HepG2 (cell line): ENCODE results near the gene CRISPLD2. TPM values are rescaled to one million over a fixed set of nuclear protein-coding genes. Genes with fewer than 3 reads are reported as not detected.

Experiments
- ATAC-seq: fragments of 200-7000 bp; cut with Tn5 transposase; 3 replicates; pipeline ENCODE4 v1.9.1; 2020; ENCODE audit warnings: mild to moderate bottlenecking, moderate library complexity
- BruUV-seq: library from RNA; stranded (reverse); fragments of 400-500 nt; replicated peaks from 2 replicates; lab custom pipeline; 2021; lab: Mats Ljungman, UMichigan
- CTCF ChIA-PET: fragments of 300-600 bp; formaldehyde crosslinking; extraction: SDS; loops from one replicate; lab custom pipeline; 2021; ENCODE audit warnings: low total read pairs, inconsistent platforms, low intra/inter-chr PET ratio; lab: Yijun Ruan, JAX
- POLR2A ChIA-PET: fragments of 350-600 bp; sonication (Branson Sonifier 250); formaldehyde crosslinking; loops from one replicate; lab custom pipeline; 2020; ENCODE audit warnings: antibody characterized with exemption, inconsistent platforms; lab: Yijun Ruan, JAX
- DNase-seq: peaks from one replicate; pipeline ENCODE4 v3.0.0-alpha.2; 2015; ENCODE audit warnings: low spot score
- FAIRE-seq: peaks from 3 replicates; lab custom pipeline; 2011; peaks lifted over from hg19 to GRCh38; lab: Jason Lieb, UNC
- H2AFZ ChIP-seq: one replicate; pipeline ENCODE4 v1.6.1; 2011; ENCODE audit warnings: low read length, inconsistent platforms
- H3K27ac ChIP-seq: fragments of 300-600 bp; 3 replicates; pipeline ENCODE4 v1.8.0; 2011; ENCODE audit warnings: mixed run types, mild to moderate bottlenecking, mixed read lengths, low read length, inconsistent platforms; ENCODE audit not compliant: insufficient read depth; ENCODE audit errors: extremely low read length
- H3K27me3 ChIP-seq, 2 experiments: fragments of 200-600 bp in 1 of 2; 2 replicates in 1 of 2; 3 replicates in 1 of 2; pipeline versions ENCODE4 v1.6.0 to v1.8.0; 2011; ENCODE audit warnings: low read length in 2 of 2, mild to moderate bottlenecking in 2 of 2, moderate library complexity in 2 of 2, inconsistent platforms in 1 of 2; ENCODE audit not compliant: insufficient read depth in 2 of 2, control insufficient read depth in 1 of 2
- H3K36me3 ChIP-seq, 2 experiments: fragments of 200-600 bp in 1 of 2; replicated peaks in 1 of 2; 2 replicates in 1 of 2; 3 replicates in 1 of 2; pipeline versions ENCODE4 v1.5.1 to v1.8.0; 2011; ENCODE audit warnings: low read length in 2 of 2, inconsistent platforms in 1 of 2; ENCODE audit not compliant: insufficient read depth in 2 of 2, control insufficient read depth in 1 of 2
- H3K4me1 ChIP-seq: 2 replicates; pipeline ENCODE4 v1.5.1; 2012; ENCODE audit warnings: low read length, inconsistent platforms; ENCODE audit not compliant: insufficient read depth
- H3K4me2 ChIP-seq: 2 replicates; pipeline ENCODE4 v1.6.0; 2011; ENCODE audit warnings: low read depth, low read length, inconsistent platforms
- H3K4me3 ChIP-seq, 3 experiments: fragments of 200-600 bp in 1 of 3; sonication (generic), shearing (Covaris generic) in 1 of 3; replicated peaks in 1 of 3; 2 replicates each; pipeline ENCODE4 v1.5.1; 2011 to 2016; ENCODE audit warnings: low read length in 3 of 3, inconsistent platforms in 2 of 3, low read depth in 2 of 3, mild to moderate bottlenecking in 2 of 3, control low read depth in 1 of 3, mixed read lengths in 1 of 3; ENCODE audit not compliant: insufficient read depth in 1 of 3
- H3K79me2 ChIP-seq: one replicate; pipeline ENCODE4 v1.6.1; 2011; ENCODE audit warnings: low read length, inconsistent platforms; ENCODE audit not compliant: insufficient read depth
- H3K9ac ChIP-seq: 2 replicates; pipeline ENCODE4 v1.6.0; 2011; ENCODE audit warnings: mild to moderate bottlenecking, low read depth, low read length, inconsistent platforms; ENCODE audit not compliant: insufficient read depth
- H3K9me3 ChIP-seq: 2 replicates; pipeline ENCODE4 v1.5.1; 2012; ENCODE audit warnings: mild to moderate bottlenecking, low read length
- H4K20me1 ChIP-seq: 2 replicates; pipeline ENCODE4 v1.6.0; 2011; ENCODE audit warnings: inconsistent platforms, mild to moderate bottlenecking, low read length, moderate library complexity; ENCODE audit not compliant: insufficient read depth
- CEBPB ChIP-seq: IDR thresholded peaks from 2 replicates; pipeline ENCODE4 v1.6.1; 2011; ENCODE audit warnings: low read depth, low read length, improper control_type of control experiment, borderline replicate concordance
- ELF4 ChIP-seq: sonication (generic); formaldehyde crosslinking; IDR thresholded peaks from 2 replicates; pipeline ENCODE4 v1.5.0; 2020; ENCODE audit warnings: missing genetic modification reagents, mild to moderate bottlenecking, moderate library complexity, borderline replicate concordance
- FIP1L1 ChIP-seq: fragments of 200-400 bp; formaldehyde crosslinking; IDR thresholded peaks from 2 replicates; pipeline ENCODE4 v1.6.1; 2018; ENCODE audit warnings: low read depth, mild to moderate bottlenecking, low read length, moderate library complexity, borderline replicate concordance; ENCODE audit not compliant: insufficient read depth
- STAG1 ChIP-seq: sonication (generic); formaldehyde crosslinking; IDR thresholded peaks from 2 replicates; pipeline ENCODE4 v1.4.0; 2020; ENCODE audit warnings: missing genetic modification reagents
- ZNF121 ChIP-seq: sonication (generic); formaldehyde crosslinking; IDR thresholded peaks from 2 replicates; pipeline ENCODE4 v1.5.0; 2020; ENCODE audit warnings: mild to moderate bottlenecking, missing genetic modification reagents
- WGBS: methylation state at CpG from one replicate; pipeline ENCODE4 v1.1.6; 2017; ENCODE audit warnings: low lambda C conversion rate; 5-methylcytosine and 5-hydroxymethylcytosine counted together
- in situ Hi-C: cut with HindIII; loops from 2 replicates; pipeline ENCODE4 v1.10.0; 2017; ENCODE audit warnings: low pct_unique_long_range_greater_than_20kb; ENCODE audit not compliant: extremely low pct_ligation_motif_present
- intact Hi-C: fragments of 100-400 bp; cut with micrococcal nuclease; formaldehyde crosslinking; loops from one replicate; pipeline ENCODE4 v1.10.0; 2022; ENCODE audit not compliant: unreplicated experiment
- polyA plus RNA-seq, 8 experiments: library from polyadenylated mRNA; depleted of rRNA in 3 of 8; stranded (reverse) in 7 of 8; unstranded in 1 of 8; fragments of >200 nt; fragmentation: Illumina TruSeq in 4 of 8; extraction: Trizol in 4 of 8; gene quantifications; 2 replicates each; pipeline versions ENCODE4 v1.2.1 to v1.2.3, GENCODE V29; 2011 to 2016; ENCODE audit warnings: low read depth in 4 of 8, missing spikeins in 1 of 8, mixed read lengths in 1 of 8; ENCODE audit not compliant: insufficient read depth in 1 of 8
- total RNA-seq, 5 experiments: library from RNA; depleted of rRNA; stranded (reverse); fragments of >200 nt; fragmentation: Illumina TruSeq; extraction: Trizol; gene quantifications; 2 replicates each; pipeline ENCODE4 v1.2.3, GENCODE V29; 2016; ENCODE audit warnings: low read depth in 1 of 5

The CRISPLD2 gene
- total and polyA plus RNA-seq, 2 of the 13 experiments (the other 11 are each of a cell fraction or from before 2014, with no cell fraction given) = 0.04 to 0.31 TPM

- Histone ChIP-seq H3K4me3 (no peak overlapping the region), H3K4me1 (peaks cover 15% of the 10 kb centered on the region), H2AFZ (no peak overlapping the region), H3K36me3 (no peaks in the 10 kb centered on the region), H3K4me2 (no peak overlapping the region), H3K9me3 (no peaks in the 10 kb centered on the region), H3K79me2 (no peaks in the 10 kb centered on the region), H4K20me1 (no peaks in the 10 kb centered on the region; the same call in 1 of the 2 replicates), H3K27me3 (peaks cover 5 to 35% of the 10 kb centered on the region in 2 experiments; a peak in 4 of 5 replicates), H3K9ac (no peak overlapping the region), H3K27ac (no peak overlapping the region)
- in situ Hi-C loops = no loop called here
- BruUV-seq = no TSS peak
- FAIRE-seq = no peak
- POLR2A ChIA-PET = no interaction called here
- WGBS = 17% methylated on average over 4 of the region's 4 CpGs
- no peak for DNase-seq
- CTCF ChIA-PET = no interaction called here
- no peak for ATAC-seq
- intact Hi-C loops = no loop called here
- TF ChIP-seq CEBPB = no peak
- TF ChIP-seq ZNF121 (CRISPR knock-in tag) = peak; percentile 44; the same call in 1 of the 2 replicates
- no peak for TF ChIP-seq STAG1 (CRISPR knock-in tag)
- TF ChIP-seq FIP1L1 = no peak
Measured at GRCh38 chr16:84943620-84944019, 123.8 kb downstream of the CRISPLD2 start.

GRCh38 chr16:84947022-84947421 lies 127.2 kb downstream of the CRISPLD2 start:
- Histone ChIP-seq H4K20me1 (no peaks in the 10 kb centered on the region), H3K9me3 (no peaks in the 10 kb centered on the region), H3K9ac (no peak overlapping the region), H3K4me3 (no peak overlapping the region), H3K36me3 (no peaks in the 10 kb centered on the region), H3K27me3 (peaks cover 0 to 6% of the 10 kb centered on the region in 2 experiments; a peak in 2 of 5 replicates), H2AFZ (no peak overlapping the region), H3K4me2 (no peak overlapping the region), H3K27ac (no peak overlapping the region), H3K4me1 (peaks cover 37% of the 10 kb centered on the region), H3K79me2 (no peaks in the 10 kb centered on the region)
- intact Hi-C loops (no loop called here), in situ Hi-C loops (no loop called here)
- FAIRE-seq (no peak), ATAC-seq (no peak), DNase-seq (no peak)
- no peak for TF ChIP-seq ELF4
- ChIA-PET CTCF (no interaction called here), POLR2A (no interaction called here)
- BruUV-seq = no TSS peak
- WGBS = 54% methylated on average over 9 of the region's 9 CpGs
